DOHH2 (cell line): ENCODE measurements around the gene HTR6.

Experiments
- H3F3A ChIP-seq: fragments of 200-600 bp; sonication (generic), shearing (Covaris generic); 2 replicates; pipeline ENCODE4 v1.6.0; 2016; ENCODE audit warnings: antibody characterized with exemption, mild to moderate bottlenecking; ENCODE audit not compliant: control insufficient read depth, insufficient read depth
- H3K27ac ChIP-seq: fragments of 200-600 bp; sonication (generic); 2 replicates; pipeline ENCODE4 v1.5.1; 2014; ENCODE audit warnings: low read depth, mild to moderate bottlenecking, low read length, moderate library complexity
- H3K27me3 ChIP-seq: fragments of 200-600 bp; sonication (generic); 2 replicates; pipeline ENCODE4 v1.6.1; 2014; ENCODE audit warnings: mild to moderate bottlenecking, low read length, mixed read lengths; ENCODE audit not compliant: control insufficient read depth
- H3K36me3 ChIP-seq: fragments of 200-600 bp; sonication (generic); 2 replicates; pipeline ENCODE4 v1.6.1; 2014; ENCODE audit warnings: mild to moderate bottlenecking, low read length, moderate library complexity, mixed read lengths; ENCODE audit not compliant: control insufficient read depth
- H3K4me1 ChIP-seq: fragments of 200-600 bp; sonication (generic); 2 replicates; pipeline ENCODE4 v1.6.1; 2014; ENCODE audit warnings: mild to moderate bottlenecking, low read length, mixed read lengths; ENCODE audit not compliant: control insufficient read depth
- H3K4me2 ChIP-seq: fragments of 200-600 bp; sonication (generic); 2 replicates; pipeline ENCODE4 v1.6.0; 2014; ENCODE audit warnings: mild to moderate bottlenecking, low read length, moderate library complexity
- H3K4me3 ChIP-seq: fragments of 200-600 bp; sonication (generic); 2 replicates; pipeline ENCODE4 v1.5.1; 2014; ENCODE audit warnings: mild to moderate bottlenecking, low read length, mixed read lengths
- H3K79me2 ChIP-seq: fragments of 200-600 bp; sonication (generic); 2 replicates; pipeline ENCODE4 v1.6.1; 2014; ENCODE audit warnings: mild to moderate bottlenecking, low read length, mixed read lengths; ENCODE audit not compliant: control insufficient read depth
- H3K9me2 ChIP-seq: fragments of 200-600 bp; sonication (generic); replicated peaks from 2 replicates; pipeline ENCODE4 v1.6.1; 2014; ENCODE audit warnings: mild to moderate bottlenecking, low read length, mixed read lengths; ENCODE audit not compliant: control insufficient read depth
- H3K9me3 ChIP-seq: fragments of 200-600 bp; sonication (generic); 2 replicates; pipeline ENCODE4 v1.6.1; 2014; ENCODE audit warnings: antibody characterized with exemption, low read length, mixed read lengths; ENCODE audit not compliant: control insufficient read depth, insufficient read depth
- H4K20me1 ChIP-seq: fragments of 200-600 bp; sonication (generic); 2 replicates; pipeline ENCODE4 v1.6.0; 2014; ENCODE audit warnings: low read depth, mild to moderate bottlenecking, antibody characterized with exemption, low read length, moderate library complexity; ENCODE audit not compliant: control insufficient read depth, insufficient read depth
- CTCF ChIP-seq: fragments of 200-600 bp; sonication (generic); IDR thresholded peaks from one replicate; pipeline ENCODE4 v1.5.1; 2014; ENCODE audit warnings: antibody characterized with exemption, mild to moderate bottlenecking, low read depth, low read length; ENCODE audit not compliant: poor library complexity, severe bottlenecking
- EZH2phosphoT487 ChIP-seq: fragments of 200-600 bp; sonication (generic); IDR thresholded peaks from 2 replicates; pipeline ENCODE4 v1.6.1; 2017; ENCODE audit warnings: borderline replicate concordance, mild to moderate bottlenecking, antibody characterized with exemption, low read length, moderate library complexity, mixed read lengths

The HTR6 gene

DNA sequence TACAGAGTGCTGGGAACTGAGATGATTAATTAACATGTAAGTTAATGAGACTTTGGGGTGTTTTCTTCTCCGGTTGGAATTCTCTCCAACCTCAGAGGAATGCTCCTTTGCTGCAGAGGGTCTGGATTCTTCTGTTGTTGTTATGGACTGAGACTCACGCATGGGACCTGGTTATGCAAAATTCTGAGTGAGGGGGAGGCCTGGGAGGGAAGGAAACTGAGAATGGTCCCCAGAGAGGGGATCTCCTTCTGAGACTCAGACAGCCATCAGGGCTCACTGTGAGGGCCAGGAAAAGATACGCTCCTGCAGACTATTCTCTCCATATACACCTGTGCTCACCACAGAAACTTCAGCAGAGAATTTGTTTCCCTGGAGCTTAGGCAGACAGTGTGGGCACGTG is 56.3 kb downstream of the HTR6 start:
- Histone ChIP-seq H3K4me2 (no peak overlapping the region), H3K79me2 (no peaks in the 10 kb centered on the region), H3K27ac (no peak overlapping the region), H3K9me2 (no peaks in the 10 kb centered on the region), H3K4me1 (no peaks in the 10 kb centered on the region), H3K36me3 (no peaks in the 10 kb centered on the region), H3K9me3 (no peaks in the 10 kb centered on the region), H3K27me3 (no peaks in the 10 kb centered on the region), H4K20me1 (no peaks in the 10 kb centered on the region), H3K4me3 (no peak overlapping the region), H3F3A (no peaks in the 10 kb centered on the region)
- no peak for TF ChIP-seq CTCF
- TF ChIP-seq EZH2phosphoT487: no peak

- no peaks in the 10 kb centered on the region for H3K27me3 ChIP-seq
- H3K36me3 ChIP-seq: no peaks in the 10 kb centered on the region
- H3F3A ChIP-seq: no peaks in the 10 kb centered on the region
- no peak overlapping the region for H3K4me2 ChIP-seq
- H3K9me3 ChIP-seq: no peaks in the 10 kb centered on the region
- no peaks in the 10 kb centered on the region for H3K4me1 ChIP-seq
- H3K27ac ChIP-seq: no peak overlapping the region
- no peaks in the 10 kb centered on the region for H4K20me1 ChIP-seq
- TF ChIP-seq EZH2phosphoT487: no peak
- no peak for TF ChIP-seq CTCF
- no peaks in the 10 kb centered on the region for H3K79me2 ChIP-seq
- no peak overlapping the region for H3K4me3 ChIP-seq
- H3K9me2 ChIP-seq: no peaks in the 10 kb centered on the region
These were observed 59.2 kb downstream of the HTR6 start for GRCh38 chr1:19723874-19724273.

GRCh38 chr1:19725606-19726005 is 60.9 kb downstream of the HTR6 start:
- Histone ChIP-seq H3K27me3 (no peaks in the 10 kb centered on the region), H3F3A (no peaks in the 10 kb centered on the region), H3K4me2 (no peak overlapping the region), H3K9me3 (peaks cover 6% of the 10 kb centered on the region; the same call in 1 of the 2 replicates), H3K79me2 (no peaks in the 10 kb centered on the region), H3K9me2 (no peaks in the 10 kb centered on the region), H4K20me1 (no peaks in the 10 kb centered on the region), H3K36me3 (no peaks in the 10 kb centered on the region), H3K4me3 (no peak overlapping the region), H3K27ac (no peak overlapping the region), H3K4me1 (no peaks in the 10 kb centered on the region)
- no peak for TF ChIP-seq EZH2phosphoT487
- TF ChIP-seq CTCF: no peak
